Ascending aorta (tissue), 2 donors: Measurements from ENCODE around the gene GAPDH. TPM values are rescaled to one million over a fixed set of nuclear protein-coding genes. Genes with fewer than 3 reads are reported as not detected.
"Not testable (repeated sequence)": the region's sequence is repeated elsewhere in the genome, so short reads cannot be mapped to it uniquely, and the experiment has no call there.

ENCODE experiments used
- DNase-seq, 2 donors: peaks; one replicate each; pipeline ENCODE4 v3.0.0-alpha.2; 2019; ENCODE audit warnings: low spot score in 2 of 2
- H3K27ac ChIP-seq, 2 donors: fragments of 200-600 bp; sonication (generic); one replicate each; pipeline ENCODE4 v1.5.1; 2016 to 2017; ENCODE audit warnings: mild to moderate bottlenecking in 1 of 2
- H3K27me3 ChIP-seq: fragments of 200-600 bp; sonication (generic); one replicate; pipeline ENCODE4 v1.5.1; 2017
- H3K36me3 ChIP-seq, 2 donors: fragments of 200-600 bp; sonication (generic); one replicate each; pipeline ENCODE4 v1.5.1; 2016
- H3K4me1 ChIP-seq, 2 donors: fragments of 200-600 bp; sonication (generic); one replicate each; pipeline ENCODE4 v1.5.1; 2016 to 2017; ENCODE audit warnings: mild to moderate bottlenecking in 1 of 2
- H3K4me3 ChIP-seq, 2 donors: fragments of 200-600 bp; sonication (generic); one replicate each; pipeline ENCODE4 v1.5.1; 2016 to 2017; ENCODE audit warnings: mild to moderate bottlenecking in 1 of 2
- H3K9me3 ChIP-seq, 2 donors: fragments of 200-600 bp; sonication (generic); one replicate each; pipeline ENCODE4 v1.5.1; 2016
- intact Hi-C: fragments of 100-400 bp; cut with DNase I; formaldehyde crosslinking; loops from one replicate; pipeline ENCODE4 v1.15.1; 2023
- total RNA-seq: library from RNA; depleted of rRNA; stranded (reverse); fragments of >200 nt; gene quantifications from one replicate; pipeline ENCODE4 v1.1.0, GENCODE V29; 2016
- TF ChIP-seq, protein P1 (sequence below), 3 experiments: fragments of 200-600 bp in 2 of 3; fragments of 450-650 bp in 1 of 3; sonication (generic) in 2 of 3; IDR thresholded peaks; one replicate each; pipeline ENCODE4 v1.5.1; 2016 to 2019; ENCODE audit warnings: antibody characterized with exemption in 3 of 3, mild to moderate bottlenecking in 1 of 3, moderate library complexity in 1 of 3

GAPDH gene
- total RNA-seq, 1 donor from 2014 or later: 3,445 TPM

DNA sequence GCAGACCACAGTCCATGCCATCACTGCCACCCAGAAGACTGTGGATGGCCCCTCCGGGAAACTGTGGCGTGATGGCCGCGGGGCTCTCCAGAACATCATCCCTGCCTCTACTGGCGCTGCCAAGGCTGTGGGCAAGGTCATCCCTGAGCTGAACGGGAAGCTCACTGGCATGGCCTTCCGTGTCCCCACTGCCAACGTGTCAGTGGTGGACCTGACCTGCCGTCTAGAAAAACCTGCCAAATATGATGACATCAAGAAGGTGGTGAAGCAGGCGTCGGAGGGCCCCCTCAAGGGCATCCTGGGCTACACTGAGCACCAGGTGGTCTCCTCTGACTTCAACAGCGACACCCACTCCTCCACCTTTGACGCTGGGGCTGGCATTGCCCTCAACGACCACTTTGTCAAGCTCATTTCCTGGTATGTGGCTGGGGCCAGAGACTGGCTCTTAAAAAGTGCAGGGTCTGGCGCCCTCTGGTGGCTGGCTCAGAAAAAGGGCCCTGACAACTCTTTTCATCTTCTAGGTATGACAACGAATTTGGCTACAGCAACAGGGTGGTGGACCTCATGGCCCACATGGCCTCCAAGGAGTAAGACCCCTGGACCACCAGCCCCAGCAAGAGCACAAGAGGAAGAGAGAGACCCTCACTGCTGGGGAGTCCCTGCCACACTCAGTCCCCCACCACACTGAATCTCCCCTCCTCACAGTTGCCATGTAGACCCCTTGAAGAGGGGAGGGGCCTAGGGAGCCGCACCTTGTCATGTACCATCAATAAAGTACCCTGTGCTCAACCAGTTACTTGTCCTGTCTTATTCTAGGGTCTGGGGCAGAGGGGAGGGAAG, 3.5 kb downstream of the GAPDH start:
- peaks cover 27 to 47% of the 10 kb centered on the region in 2 donors for H3K36me3 ChIP-seq
- H3K4me1 ChIP-seq: peaks cover 23 to 34% of the 10 kb centered on the region in 2 donors

DNA sequence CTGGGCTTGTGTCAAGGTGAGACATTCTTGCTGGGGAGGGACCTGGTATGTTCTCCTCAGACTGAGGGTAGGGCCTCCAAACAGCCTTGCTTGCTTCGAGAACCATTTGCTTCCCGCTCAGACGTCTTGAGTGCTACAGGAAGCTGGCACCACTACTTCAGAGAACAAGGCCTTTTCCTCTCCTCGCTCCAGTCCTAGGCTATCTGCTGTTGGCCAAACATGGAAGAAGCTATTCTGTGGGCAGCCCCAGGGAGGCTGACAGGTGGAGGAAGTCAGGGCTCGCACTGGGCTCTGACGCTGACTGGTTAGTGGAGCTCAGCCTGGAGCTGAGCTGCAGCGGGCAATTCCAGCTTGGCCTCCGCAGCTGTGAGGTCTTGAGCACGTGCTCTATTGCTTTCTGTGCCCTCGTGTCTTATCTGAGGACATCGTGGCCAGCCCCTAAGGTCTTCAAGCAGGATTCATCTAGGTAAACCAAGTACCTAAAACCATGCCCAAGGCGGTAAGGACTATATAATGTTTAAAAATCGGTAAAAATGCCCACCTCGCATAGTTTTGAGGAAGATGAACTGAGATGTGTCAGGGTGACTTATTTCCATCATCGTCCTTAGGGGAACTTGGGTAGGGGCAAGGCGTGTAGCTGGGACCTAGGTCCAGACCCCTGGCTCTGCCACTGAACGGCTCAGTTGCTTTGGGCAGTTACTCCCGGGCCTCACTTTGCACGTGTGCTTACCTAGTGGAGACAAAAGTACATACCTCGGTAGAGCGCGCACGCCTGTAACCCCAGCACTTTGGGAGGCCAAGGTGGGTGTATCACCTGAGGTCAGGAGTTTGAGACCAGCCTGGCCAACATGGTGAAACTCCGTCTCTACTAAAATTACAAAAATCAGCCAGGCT, 4.3 kb downstream of the GAPDH start:
- peaks cover 23 to 31% of the 10 kb centered on the region in 2 donors for H3K4me1 ChIP-seq

More for the DNA sequence above, 3.5 kb downstream of the GAPDH start:
- Histone ChIP-seq H3K27ac (peak overlapping the region; percentile 98 to 99), H3K4me3 (peak overlapping the region in 1 of 2 donors; percentile 98)
- TF ChIP-seq, protein P1, sequence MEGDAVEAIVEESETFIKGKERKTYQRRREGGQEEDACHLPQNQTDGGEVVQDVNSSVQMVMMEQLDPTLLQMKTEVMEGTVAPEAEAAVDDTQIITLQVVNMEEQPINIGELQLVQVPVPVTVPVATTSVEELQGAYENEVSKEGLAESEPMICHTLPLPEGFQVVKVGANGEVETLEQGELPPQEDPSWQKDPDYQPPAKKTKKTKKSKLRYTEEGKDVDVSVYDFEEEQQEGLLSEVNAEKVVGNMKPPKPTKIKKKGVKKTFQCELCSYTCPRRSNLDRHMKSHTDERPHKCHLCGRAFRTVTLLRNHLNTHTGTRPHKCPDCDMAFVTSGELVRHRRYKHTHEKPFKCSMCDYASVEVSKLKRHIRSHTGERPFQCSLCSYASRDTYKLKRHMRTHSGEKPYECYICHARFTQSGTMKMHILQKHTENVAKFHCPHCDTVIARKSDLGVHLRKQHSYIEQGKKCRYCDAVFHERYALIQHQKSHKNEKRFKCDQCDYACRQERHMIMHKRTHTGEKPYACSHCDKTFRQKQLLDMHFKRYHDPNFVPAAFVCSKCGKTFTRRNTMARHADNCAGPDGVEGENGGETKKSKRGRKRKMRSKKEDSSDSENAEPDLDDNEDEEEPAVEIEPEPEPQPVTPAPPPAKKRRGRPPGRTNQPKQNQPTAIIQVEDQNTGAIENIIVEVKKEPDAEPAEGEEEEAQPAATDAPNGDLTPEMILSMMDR (IDR thresholded peaks at IDR 0.05): peak; percentile 82 to 85 (median 83)
- intact Hi-C loops: loop anchor here (5.0 to 10.0 kb wide), 2 partner anchors 313 to 820 kb away; no protein-coding TSS in a partner anchor
- peak in 1 of 2 donors; percentile 92 for DNase-seq
- not testable (repeated sequence) for H3K27me3 ChIP-seq, H3K9me3 ChIP-seq

GRCh38 chr12:6539314-6539682, 5.0 kb downstream of the GAPDH start:
- intact Hi-C loops: loop anchor here (5.0 to 10.0 kb wide), 2 partner anchors 314 to 822 kb away; no protein-coding TSS in a partner anchor
- H3K4me1 ChIP-seq: peaks cover 23 to 31% of the 10 kb centered on the region in 2 donors
- peaks cover 31 to 60% of the 10 kb centered on the region in 2 donors for H3K36me3 ChIP-seq
- no peak overlapping the region for H3K4me3 ChIP-seq
- no peaks in the 10 kb centered on the region for H3K9me3 ChIP-seq
- no peaks in the 10 kb centered on the region for H3K27me3 ChIP-seq
- DNase-seq: no peak
- TF ChIP-seq, protein P1 (IDR thresholded peaks at IDR 0.05): no peak
- H3K27ac ChIP-seq: peak overlapping the region; percentile 32 to 98

More for the DNA sequence above, 4.3 kb downstream of the GAPDH start:
- Histone ChIP-seq H3K36me3 (peaks cover 31 to 55% of the 10 kb centered on the region in 2 donors), H3K27ac (peak overlapping the region; percentile 98 to 99), H3K27me3 (no peaks in the 10 kb centered on the region), H3K4me3 (no peak overlapping the region), H3K9me3 (no peaks in the 10 kb centered on the region)
- DNase-seq: peak in 1 of 2 donors; percentile 65
- TF ChIP-seq, protein P1 (IDR thresholded peaks at IDR 0.05): no peak
- intact Hi-C loops: loop anchor here (5.0 to 10.0 kb wide), 2 partner anchors 314 to 821 kb away; no protein-coding TSS in a partner anchor

- DNase-seq: peak in 1 of 2 donors; percentile 64
- intact Hi-C loops: loop anchor here (1.0 to 10.0 kb wide), 3 partner anchors 12 to 822 kb away; no protein-coding TSS in a partner anchor
- TF ChIP-seq, protein P1 (IDR thresholded peaks at IDR 0.05): no peak
- no peak overlapping the region for H3K4me3 ChIP-seq
- peaks cover 36 to 65% of the 10 kb centered on the region in 2 donors for H3K36me3 ChIP-seq
- H3K4me1 ChIP-seq: peaks cover 23 to 31% of the 10 kb centered on the region in 2 donors
- H3K27me3 ChIP-seq: no peaks in the 10 kb centered on the region
- H3K27ac ChIP-seq: peak overlapping the region; percentile 85 to 98
- H3K9me3 ChIP-seq: no peaks in the 10 kb centered on the region
Observed at GRCh38 chr12:6539707-6540134, 5.4 kb downstream of the GAPDH start.
